ENCODE measurements around the gene RCE1.

- TF ChIP-seq, protein P1, sequence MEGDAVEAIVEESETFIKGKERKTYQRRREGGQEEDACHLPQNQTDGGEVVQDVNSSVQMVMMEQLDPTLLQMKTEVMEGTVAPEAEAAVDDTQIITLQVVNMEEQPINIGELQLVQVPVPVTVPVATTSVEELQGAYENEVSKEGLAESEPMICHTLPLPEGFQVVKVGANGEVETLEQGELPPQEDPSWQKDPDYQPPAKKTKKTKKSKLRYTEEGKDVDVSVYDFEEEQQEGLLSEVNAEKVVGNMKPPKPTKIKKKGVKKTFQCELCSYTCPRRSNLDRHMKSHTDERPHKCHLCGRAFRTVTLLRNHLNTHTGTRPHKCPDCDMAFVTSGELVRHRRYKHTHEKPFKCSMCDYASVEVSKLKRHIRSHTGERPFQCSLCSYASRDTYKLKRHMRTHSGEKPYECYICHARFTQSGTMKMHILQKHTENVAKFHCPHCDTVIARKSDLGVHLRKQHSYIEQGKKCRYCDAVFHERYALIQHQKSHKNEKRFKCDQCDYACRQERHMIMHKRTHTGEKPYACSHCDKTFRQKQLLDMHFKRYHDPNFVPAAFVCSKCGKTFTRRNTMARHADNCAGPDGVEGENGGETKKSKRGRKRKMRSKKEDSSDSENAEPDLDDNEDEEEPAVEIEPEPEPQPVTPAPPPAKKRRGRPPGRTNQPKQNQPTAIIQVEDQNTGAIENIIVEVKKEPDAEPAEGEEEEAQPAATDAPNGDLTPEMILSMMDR (conservative IDR thresholded peaks at IDR 0.05; ENCODE audit: low read depth, low read length): no peak
- no peak for TF ChIP-seq EZH2 (IDR thresholded peaks at IDR 0.05; ENCODE audit: borderline replicate concordance, low read depth, low read length, poor library complexity, severe bottlenecking)
These were observed 36.8 kb downstream of the RCE1 start for GRCh38 chr11:66879999-66880398.

Data from A673 (cell line).